ENCODE results near the gene ZYX.

DNA sequence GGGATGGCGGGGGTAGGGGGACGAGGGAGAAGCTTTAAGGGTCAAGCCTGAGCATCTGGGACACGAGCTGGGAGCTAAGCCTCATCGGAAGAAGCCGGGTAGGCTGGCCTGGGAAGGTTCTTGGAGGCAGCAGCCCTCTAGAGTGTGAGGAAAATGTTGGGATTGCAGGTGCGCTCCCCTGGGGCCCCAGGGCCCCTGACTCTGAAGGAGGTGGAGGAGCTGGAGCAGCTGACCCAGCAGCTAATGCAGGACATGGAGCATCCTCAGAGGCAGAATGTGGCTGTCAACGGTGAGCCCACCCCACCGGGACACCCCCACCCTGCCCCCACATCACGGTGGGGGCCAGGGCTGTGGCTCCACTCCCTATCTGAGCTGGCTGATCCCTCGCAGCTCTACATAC lies 6.9 kb downstream of the ZYX start:
- TF ChIP-seq RAD21 (conservative IDR thresholded peaks at IDR 0.05 in 1 of 2, IDR thresholded peaks at IDR 0.05 in 1 of 2) (no peak), POLR2A (IDR thresholded peaks at IDR 0.05; ENCODE audit: low read length) (no peak), SMC3 (IDR thresholded peaks at IDR 0.05) (no peak)
- TF ChIP-seq, protein P1, sequence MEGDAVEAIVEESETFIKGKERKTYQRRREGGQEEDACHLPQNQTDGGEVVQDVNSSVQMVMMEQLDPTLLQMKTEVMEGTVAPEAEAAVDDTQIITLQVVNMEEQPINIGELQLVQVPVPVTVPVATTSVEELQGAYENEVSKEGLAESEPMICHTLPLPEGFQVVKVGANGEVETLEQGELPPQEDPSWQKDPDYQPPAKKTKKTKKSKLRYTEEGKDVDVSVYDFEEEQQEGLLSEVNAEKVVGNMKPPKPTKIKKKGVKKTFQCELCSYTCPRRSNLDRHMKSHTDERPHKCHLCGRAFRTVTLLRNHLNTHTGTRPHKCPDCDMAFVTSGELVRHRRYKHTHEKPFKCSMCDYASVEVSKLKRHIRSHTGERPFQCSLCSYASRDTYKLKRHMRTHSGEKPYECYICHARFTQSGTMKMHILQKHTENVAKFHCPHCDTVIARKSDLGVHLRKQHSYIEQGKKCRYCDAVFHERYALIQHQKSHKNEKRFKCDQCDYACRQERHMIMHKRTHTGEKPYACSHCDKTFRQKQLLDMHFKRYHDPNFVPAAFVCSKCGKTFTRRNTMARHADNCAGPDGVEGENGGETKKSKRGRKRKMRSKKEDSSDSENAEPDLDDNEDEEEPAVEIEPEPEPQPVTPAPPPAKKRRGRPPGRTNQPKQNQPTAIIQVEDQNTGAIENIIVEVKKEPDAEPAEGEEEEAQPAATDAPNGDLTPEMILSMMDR (IDR thresholded peaks at IDR 0.05): no peak
